HUES64 (cell line): ENCODE results near the gene ADCY5.

Source experiments
- H3K27ac ChIP-seq: 2 replicates; pipeline ENCODE4 v1.7.0; 2013; ENCODE audit warnings: low read depth, low read length, inconsistent platforms
- H3K27me3 ChIP-seq: 2 replicates; pipeline ENCODE4 v1.6.1; 2013; ENCODE audit warnings: mild to moderate bottlenecking, low read length; ENCODE audit not compliant: insufficient read depth
- H3K36me3 ChIP-seq: 2 replicates; pipeline ENCODE4 v1.6.1; 2013; ENCODE audit warnings: mild to moderate bottlenecking, low read length; ENCODE audit not compliant: insufficient read depth
- H3K4me1 ChIP-seq: 2 replicates; pipeline ENCODE4 v1.6.1; 2013; ENCODE audit warnings: mild to moderate bottlenecking, low read length, moderate library complexity; ENCODE audit not compliant: insufficient read depth
- H3K4me3 ChIP-seq: 2 replicates; pipeline ENCODE4 v1.5.1; 2013; ENCODE audit warnings: mild to moderate bottlenecking, low read length, moderate library complexity
- H3K9ac ChIP-seq: 2 replicates; pipeline ENCODE4 v1.6.1; 2013; ENCODE audit warnings: mild to moderate bottlenecking, low read depth, low read length
- H3K9me3 ChIP-seq: 2 replicates; pipeline ENCODE4 v1.6.1; 2013; ENCODE audit warnings: low read depth, low read length; ENCODE audit not compliant: insufficient read depth
- WGBS: fragments of 150-250, 120-280 bp; methylation state at CpG from one replicate; pipeline ENCODE4 v1.1.7; 2013; ENCODE audit warnings: missing lambda C conversion rate; 5-methylcytosine and 5-hydroxymethylcytosine counted together

ADCY5 gene

GRCh38 chr3:123458255-123458654, 9.4 kb upstream of the ADCY5 start:
- Histone ChIP-seq H3K4me3 (no peak overlapping the region), H3K27me3 (no peaks in the 10 kb centered on the region), H3K4me1 (peaks cover 15% of the 10 kb centered on the region), H3K36me3 (no peaks in the 10 kb centered on the region), H3K9me3 (no peaks in the 10 kb centered on the region), H3K9ac (no peak overlapping the region), H3K27ac (no peak overlapping the region)
- 67% methylated on average over 5 of the region's 5 CpGs for WGBS

DNA sequence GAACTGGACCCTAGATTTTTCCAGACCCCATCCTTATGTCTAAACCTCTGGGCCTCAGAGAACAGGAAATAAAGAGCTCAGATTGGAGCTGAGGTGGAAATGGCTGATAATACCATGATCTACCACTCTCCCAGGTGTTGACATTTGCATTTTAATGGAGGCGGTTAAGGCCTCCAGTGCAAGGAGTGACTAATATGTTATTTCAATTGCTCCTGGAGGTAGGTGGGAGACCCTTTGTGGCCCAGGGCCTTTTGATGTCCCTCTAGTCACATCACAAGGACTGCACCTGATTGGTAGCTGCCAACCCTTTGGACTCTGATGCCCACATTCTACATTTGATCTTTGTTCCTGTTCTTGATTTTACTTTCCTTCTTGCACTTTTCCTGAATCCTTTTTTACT, 9.0 kb upstream of the ADCY5 start:
- 43% methylated on average over 1 of the region's 1 CpG for WGBS
- H3K9ac ChIP-seq, result no peak overlapping the region
- H3K36me3 ChIP-seq, result no peaks in the 10 kb centered on the region
- H3K9me3 ChIP-seq, result no peaks in the 10 kb centered on the region
- no peak overlapping the region for H3K4me3 ChIP-seq
- H3K4me1 ChIP-seq, result peaks cover 15% of the 10 kb centered on the region
- H3K27me3 ChIP-seq, result no peaks in the 10 kb centered on the region; the same call in 1 of the 2 replicates
- H3K27ac ChIP-seq, result no peak overlapping the region

- Histone ChIP-seq H3K9me3 (no peaks in the 10 kb centered on the region), H3K36me3 (no peaks in the 10 kb centered on the region), H3K27me3 (peaks cover 26% of the 10 kb centered on the region), H3K9ac (no peak overlapping the region), H3K27ac (no peak overlapping the region), H3K4me3 (no peak overlapping the region), H3K4me1 (peaks cover 10% of the 10 kb centered on the region)
- WGBS, result 91% methylated on average over 3 of the region's 3 CpGs
These were observed 4.8 kb upstream of the ADCY5 start for GRCh38 chr3:123453675-123454074.

DNA sequence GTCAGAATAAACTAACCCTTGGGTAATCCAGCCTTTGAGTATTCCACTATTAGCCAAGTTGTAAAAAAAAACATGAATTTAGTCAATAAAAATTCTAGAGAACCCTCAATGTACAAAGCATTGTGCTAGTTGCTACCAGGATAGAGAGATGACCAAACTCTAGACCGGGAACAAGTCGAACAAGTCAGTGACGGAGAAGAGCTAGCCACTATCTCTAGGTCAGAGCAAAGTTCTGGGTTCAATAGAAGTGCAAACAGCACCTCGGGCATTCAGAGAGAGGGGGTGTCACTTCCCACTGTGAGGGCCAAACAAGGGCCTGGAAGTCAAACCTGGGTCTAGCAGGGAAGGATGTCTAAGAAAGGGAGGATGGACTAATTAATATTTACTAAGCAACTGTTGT, 2.3 kb upstream of the ADCY5 start:
- Histone ChIP-seq H3K4me3 (no peak overlapping the region), H3K9me3 (no peaks in the 10 kb centered on the region), H3K27me3 (peaks cover 50% of the 10 kb centered on the region), H3K27ac (no peak overlapping the region), H3K9ac (no peak overlapping the region), H3K4me1 (no peaks in the 10 kb centered on the region), H3K36me3 (no peaks in the 10 kb centered on the region)
- 86% methylated on average over 4 of the region's 4 CpGs for WGBS

DNA sequence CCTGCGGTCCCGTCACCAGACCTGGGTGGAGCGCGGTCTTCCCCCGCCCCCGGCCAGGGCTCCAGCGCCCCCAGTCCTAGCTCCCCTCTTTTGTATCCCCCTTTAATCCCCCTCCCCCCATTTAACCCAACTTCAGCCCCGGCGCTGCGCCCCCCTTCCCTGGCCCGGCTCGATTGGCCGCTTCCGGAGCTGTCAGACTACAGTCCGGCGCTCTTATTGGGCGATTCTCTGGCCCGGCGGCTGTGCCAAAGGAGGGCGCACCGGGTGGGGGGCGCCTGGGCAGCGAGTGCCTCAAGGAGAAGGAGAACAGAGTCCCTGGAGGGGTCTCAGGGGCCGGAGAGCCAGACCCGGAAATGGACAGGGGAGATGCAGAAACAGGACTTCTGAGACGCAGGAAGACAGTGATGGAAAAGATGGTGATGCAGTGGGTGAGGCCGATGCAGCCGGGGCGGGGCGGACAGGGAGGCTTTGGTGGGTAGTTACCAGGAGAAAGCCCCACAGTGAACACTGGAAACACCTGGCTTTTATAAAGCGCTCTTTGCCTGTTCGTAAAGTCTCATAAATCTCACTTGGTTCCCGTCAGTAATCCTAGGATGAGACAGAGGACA, 1.2 kb upstream of the ADCY5 start:
- H3K9ac ChIP-seq, result no peak overlapping the region
- H3K27me3 ChIP-seq, result peaks cover 61% of the 10 kb centered on the region
- no peaks in the 10 kb centered on the region; the same call in 1 of the 2 replicates for H3K4me1 ChIP-seq
- no peak overlapping the region for H3K27ac ChIP-seq
- peak overlapping the region; percentile 69 for H3K4me3 ChIP-seq
- H3K36me3 ChIP-seq, result no peaks in the 10 kb centered on the region
- no peaks in the 10 kb centered on the region for H3K9me3 ChIP-seq
- 13% methylated on average over 33 of the region's 33 CpGs for WGBS

- WGBS, result under 1% methylated on average over 114 of the region's 114 CpGs
- H3K4me3 ChIP-seq, result peak overlapping the region; percentile 69
- no peak overlapping the region for H3K27ac ChIP-seq
- H3K36me3 ChIP-seq, result no peaks in the 10 kb centered on the region
- H3K27me3 ChIP-seq, result peaks cover 61% of the 10 kb centered on the region
- H3K4me1 ChIP-seq, result no peaks in the 10 kb centered on the region; the same call in 1 of the 2 replicates
- H3K9me3 ChIP-seq, result no peaks in the 10 kb centered on the region
- 0 out of 2 replicates have a peak overlapping the region, but pooled peaks have one; percentile 55 for H3K9ac ChIP-seq
These were observed 459 bp upstream of the ADCY5 start for GRCh38 chr3:123449102-123449996.

DNA sequence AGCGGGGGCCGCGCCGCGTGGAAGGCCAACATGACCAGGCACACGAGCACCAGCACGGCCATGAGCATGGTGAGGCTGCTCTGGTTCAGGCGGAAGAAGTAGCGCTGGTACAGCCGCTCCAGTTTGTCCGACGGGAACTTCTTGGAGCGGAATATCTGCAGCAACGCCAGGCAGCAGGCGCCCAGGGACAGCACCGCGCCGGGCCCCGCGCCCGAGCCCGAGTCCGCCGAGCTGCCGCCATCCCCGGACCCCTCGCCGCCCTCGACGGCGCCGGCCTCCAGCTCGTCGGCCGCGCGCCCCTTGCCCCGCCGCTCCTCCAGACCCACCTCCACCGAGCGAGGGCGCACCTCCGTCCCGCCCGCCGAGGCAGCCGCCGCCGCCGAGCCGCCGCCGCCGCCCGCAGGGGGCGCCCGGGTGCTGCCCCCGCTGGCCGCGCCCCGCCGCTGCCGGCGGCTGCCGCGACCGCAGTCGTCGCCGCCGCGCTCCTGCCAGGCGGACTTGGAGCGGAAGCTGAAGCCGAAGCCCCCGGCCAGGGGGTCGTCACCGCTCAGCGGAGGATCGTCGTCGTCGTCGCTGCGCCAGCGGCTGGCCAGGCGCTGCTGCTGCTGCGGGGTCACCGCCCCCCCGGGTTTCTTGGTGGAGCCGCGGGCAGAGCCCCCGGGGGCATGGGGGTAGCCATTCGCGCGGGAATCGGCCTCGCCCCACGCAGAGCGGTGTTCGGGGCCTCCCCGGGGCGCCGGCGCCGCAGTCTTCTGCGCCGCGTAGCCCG, 957 bp downstream of the ADCY5 start:
- Histone ChIP-seq H3K27me3 (peaks cover 61% of the 10 kb centered on the region), H3K27ac (no peak overlapping the region), H3K36me3 (no peaks in the 10 kb centered on the region), H3K9me3 (no peaks in the 10 kb centered on the region), H3K9ac (no peak overlapping the region), H3K4me1 (no peaks in the 10 kb centered on the region; the same call in 1 of the 2 replicates), H3K4me3 (peak overlapping the region; percentile 48)
- WGBS, result 24% methylated on average over 110 of the region's 110 CpGs

GRCh38 chr3:123447416-123447748, 1.5 kb downstream of the ADCY5 start:
- no peaks in the 10 kb centered on the region for H3K9me3 ChIP-seq
- H3K27me3 ChIP-seq, result peaks cover 61% of the 10 kb centered on the region
- H3K9ac ChIP-seq, result no peak overlapping the region
- no peaks in the 10 kb centered on the region for H3K36me3 ChIP-seq
- no peaks in the 10 kb centered on the region; the same call in 1 of the 2 replicates for H3K4me1 ChIP-seq
- 95% methylated on average over 27 of the region's 27 CpGs for WGBS
- no peak overlapping the region for H3K27ac ChIP-seq
- H3K4me3 ChIP-seq, result no peak overlapping the region

DNA sequence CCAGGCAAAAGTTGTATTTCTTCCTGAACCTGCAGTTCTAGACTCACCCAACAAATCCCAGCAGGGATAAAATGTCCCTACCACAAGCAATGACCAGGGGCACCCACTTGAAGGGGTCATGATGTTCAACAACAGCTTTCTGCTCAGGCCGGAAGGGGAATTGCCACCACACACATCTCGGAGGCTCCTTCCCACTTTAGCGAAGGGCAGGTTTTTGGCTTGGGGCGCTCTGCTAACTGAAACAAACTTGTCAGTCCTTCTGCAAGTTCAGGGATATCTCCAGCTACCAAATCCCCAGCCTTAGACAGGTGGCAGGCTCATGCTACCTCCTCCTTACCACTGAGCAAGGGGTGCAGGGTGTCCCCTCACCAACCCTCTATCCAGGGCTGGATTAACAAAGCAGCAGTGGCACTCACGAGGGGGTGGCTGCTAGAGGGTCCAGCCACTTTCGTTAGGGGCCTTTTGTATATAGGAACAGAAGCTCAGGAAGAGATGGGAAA, 2.2 kb downstream of the ADCY5 start:
- Histone ChIP-seq H3K27me3 (peaks cover 61% of the 10 kb centered on the region), H3K36me3 (no peaks in the 10 kb centered on the region), H3K9ac (no peak overlapping the region), H3K9me3 (no peaks in the 10 kb centered on the region), H3K4me1 (no peaks in the 10 kb centered on the region; the same call in 1 of the 2 replicates), H3K4me3 (no peak overlapping the region), H3K27ac (no peak overlapping the region)
- 94% methylated on average over 5 of the region's 6 CpGs for WGBS

- no peaks in the 10 kb centered on the region for H3K9me3 ChIP-seq
- peaks cover 58% of the 10 kb centered on the region for H3K27me3 ChIP-seq
- no peak overlapping the region for H3K4me3 ChIP-seq
- H3K27ac ChIP-seq, result no peak overlapping the region
- WGBS, result 92% methylated on average over 2 of the region's 2 CpGs
- H3K36me3 ChIP-seq, result no peaks in the 10 kb centered on the region
- H3K9ac ChIP-seq, result no peak overlapping the region
- no peaks in the 10 kb centered on the region; the same call in 1 of the 2 replicates for H3K4me1 ChIP-seq
These were observed 2.7 kb downstream of the ADCY5 start for GRCh38 chr3:123446210-123446609.

DNA sequence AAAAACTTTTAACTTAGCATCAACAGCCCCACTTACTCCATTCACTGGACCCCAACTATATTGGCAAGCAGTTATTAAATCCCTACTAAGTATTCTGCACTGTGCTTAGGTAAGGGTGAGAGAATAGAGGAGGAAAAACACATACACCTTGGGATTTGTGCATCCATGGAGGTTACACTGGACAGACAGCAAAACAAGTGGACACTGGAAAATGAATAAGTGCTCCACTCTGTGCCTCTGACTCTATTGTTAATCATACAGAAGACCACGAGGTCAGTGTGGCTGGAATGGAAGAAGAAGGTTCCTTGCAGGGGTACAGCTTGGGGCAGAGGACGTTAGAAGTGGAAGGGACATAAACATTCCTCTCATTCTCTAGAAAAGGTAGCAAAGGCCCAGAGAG, 3.2 kb downstream of the ADCY5 start:
- Histone ChIP-seq H3K9me3 (no peaks in the 10 kb centered on the region), H3K27me3 (peaks cover 53% of the 10 kb centered on the region), H3K4me3 (no peak overlapping the region), H3K27ac (no peak overlapping the region), H3K9ac (no peak overlapping the region), H3K36me3 (no peaks in the 10 kb centered on the region), H3K4me1 (no peaks in the 10 kb centered on the region; the same call in 1 of the 2 replicates)
- WGBS, result 81% methylated on average over 2 of the region's 2 CpGs
